ENCODE results near the gene DDX49. TPM values are rescaled to one million over a fixed set of nuclear protein-coding genes. Genes with fewer than 3 reads are reported as not detected.
A peak's percentile ranks its signal among the peaks of the same experiment; 100 is the strongest.

The DDX49 gene
- total and polyA plus RNA-seq, 9 of the 15 experiments (the other 6 are each of a cell fraction or from before 2014, with no cell fraction given) = 1.1 to 113 (median 45.7) TPM

DNA sequence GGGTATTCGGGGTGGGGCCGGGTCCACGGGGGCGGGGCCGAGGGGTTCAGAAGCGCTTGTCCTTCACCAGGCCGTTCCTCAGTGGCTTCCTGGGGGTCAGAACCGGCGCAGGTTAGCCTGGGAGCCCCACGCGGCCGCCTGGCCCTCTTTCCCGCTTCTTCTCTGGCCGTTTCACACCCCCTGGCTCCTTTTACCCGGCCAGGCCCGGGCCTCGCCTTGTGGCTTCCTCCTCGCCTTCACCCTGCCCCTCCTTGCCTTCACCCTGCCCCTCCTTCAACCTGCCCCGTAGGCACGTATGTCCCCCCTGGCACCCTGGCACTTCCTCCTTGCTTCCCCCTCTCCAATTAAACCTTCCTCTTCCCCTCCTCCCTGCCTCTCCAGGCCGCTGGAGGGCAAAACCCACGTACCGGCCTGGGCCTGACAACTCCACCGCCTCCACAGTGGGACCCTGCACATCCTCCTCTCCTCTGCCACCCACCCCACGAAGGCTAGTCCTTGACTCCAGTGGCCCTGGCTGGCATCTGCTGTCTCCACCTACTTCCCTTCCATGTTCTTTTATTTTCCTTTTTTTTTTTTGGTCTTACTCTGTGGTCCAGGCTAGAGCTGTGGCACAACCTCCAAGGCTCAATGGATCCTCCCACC lies 48.9 kb upstream of the DDX49 start:
- in situ Hi-C loops (cut with MboI) = no loop called here
- H3K9me1 ChIP-seq (ENCODE audit: control insufficient read depth, insufficient read depth, low read length) = peaks cover under 1% of the 10 kb centered on the region
- H3K27ac ChIP-seq (ENCODE audit: extremely low read depth, low read depth, low read length) = no peak overlapping the region
- FAIRE-seq (no peak), DNase-seq (ENCODE audit: extremely low read depth in 1 of 4, low spot score in 3 of 4) (no peak), ATAC-seq (no peak)
- no peaks in the 10 kb centered on the region for H3K9me3 ChIP-seq (replicated peaks; ENCODE audit: control insufficient read depth, insufficient read depth, low read depth, low read length)
- H3K9ac ChIP-seq (ENCODE audit: insufficient read depth in 1 of 2, low read depth in 2 of 2, low read length in 2 of 2) = peak overlapping the region in 1 of 2 experiments; percentile 68; a peak in 2 of 4 replicates
- H3K4me2 ChIP-seq (ENCODE audit: insufficient read depth, low read length) = no peak overlapping the region
- H4K20me1 ChIP-seq (replicated peaks; ENCODE audit: control insufficient read depth, insufficient read depth, low read length) = 0 out of 2 replicates have a peak, but pooled peaks cover 6% of the 10 kb centered on the region
- CTCF ChIA-PET (ENCODE audit: low intra/inter-chr PET ratio) = no interaction called here
- H3K36me3 ChIP-seq (ENCODE audit: control insufficient read depth, insufficient read depth, low read length) = peaks cover 28% of the 10 kb centered on the region; the same call in 2 of the 3 replicates
- H2AFZ ChIP-seq (ENCODE audit: low read depth, low read length) = no peak overlapping the region
- BruUV-seq (replicated peaks) = no TSS peak
- H3K4me3 ChIP-seq = no peak overlapping the region
- H3K79me2 ChIP-seq (ENCODE audit: control insufficient read depth, insufficient read depth, low read length) = no peaks in the 10 kb centered on the region
- peaks cover 8 to 49% of the 10 kb centered on the region in 2 experiments for H3K4me1 ChIP-seq (replicated peaks in 1 of 2; ENCODE audit: control insufficient read depth in 2 of 2, insufficient read depth in 2 of 2, low read length in 2 of 2)
- WGBS (ENCODE audit: insufficient coverage, low coverage, missing lambda C conversion rate) = 83% methylated on average over 11 of the region's 25 CpGs
- POLR2A ChIA-PET = interaction anchor here (0.5 to 1.6 kb wide), 3 partner anchors 14 to 198 kb away, joined by 3 to 8 read pairs (median 3); no protein-coding TSS in a partner anchor
- intact Hi-C loops (cut with micrococcal nuclease) = no loop called here
- TF ChIP-seq KLF1 (tag; IDR thresholded peaks at IDR 0.05) (no peak), ZNF253 (CRISPR knock-in tag; conservative IDR thresholded peaks at IDR 0.05) (no peak), HSF4 (CRISPR knock-in tag; IDR thresholded peaks at IDR 0.05; ENCODE audit: borderline replicate concordance) (no peak)
- TF ChIP-seq, protein P1, sequence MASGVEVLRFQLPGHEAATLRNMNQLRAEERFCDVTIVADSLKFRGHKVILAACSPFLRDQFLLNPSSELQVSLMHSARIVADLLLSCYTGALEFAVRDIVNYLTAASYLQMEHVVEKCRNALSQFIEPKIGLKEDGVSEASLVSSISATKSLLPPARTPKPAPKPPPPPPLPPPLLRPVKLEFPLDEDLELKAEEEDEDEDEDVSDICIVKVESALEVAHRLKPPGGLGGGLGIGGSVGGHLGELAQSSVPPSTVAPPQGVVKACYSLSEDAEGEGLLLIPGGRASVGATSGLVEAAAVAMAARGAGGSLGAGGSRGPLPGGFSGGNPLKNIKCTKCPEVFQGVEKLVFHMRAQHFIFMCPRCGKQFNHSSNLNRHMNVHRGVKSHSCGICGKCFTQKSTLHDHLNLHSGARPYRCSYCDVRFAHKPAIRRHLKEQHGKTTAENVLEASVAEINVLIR (CRISPR knock-in tag; IDR thresholded peaks at IDR 0.05) = no peak
- TF ChIP-seq, protein P2, sequence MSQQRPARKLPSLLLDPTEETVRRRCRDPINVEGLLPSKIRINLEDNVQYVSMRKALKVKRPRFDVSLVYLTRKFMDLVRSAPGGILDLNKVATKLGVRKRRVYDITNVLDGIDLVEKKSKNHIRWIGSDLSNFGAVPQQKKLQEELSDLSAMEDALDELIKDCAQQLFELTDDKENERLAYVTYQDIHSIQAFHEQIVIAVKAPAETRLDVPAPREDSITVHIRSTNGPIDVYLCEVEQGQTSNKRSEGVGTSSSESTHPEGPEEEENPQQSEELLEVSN (IDR thresholded peaks at IDR 0.05; ENCODE audit: borderline replicate concordance in 1 of 2, extremely low read depth in 1 of 2, insufficient read depth in 1 of 2, insufficient read length in 1 of 2, low read depth in 1 of 2, low read length in 1 of 2, poor library complexity in 1 of 2, severe bottlenecking in 1 of 2) = peak; percentile 19 to 26
- no peaks in the 10 kb centered on the region for H3K27me3 ChIP-seq (ENCODE audit: control insufficient read depth in 2 of 2, insufficient read depth in 2 of 2, low read length in 2 of 2)

Data from K562 (cell line).